ENCODE results near the gene ATP6V1F. TPM values are rescaled to one million over a fixed set of nuclear protein-coding genes. Genes with fewer than 3 reads are reported as not detected.

The ATP6V1F gene
- total RNA-seq, 2 experiments from 2014 or later, result 49.6 to 54.3 TPM

DNA sequence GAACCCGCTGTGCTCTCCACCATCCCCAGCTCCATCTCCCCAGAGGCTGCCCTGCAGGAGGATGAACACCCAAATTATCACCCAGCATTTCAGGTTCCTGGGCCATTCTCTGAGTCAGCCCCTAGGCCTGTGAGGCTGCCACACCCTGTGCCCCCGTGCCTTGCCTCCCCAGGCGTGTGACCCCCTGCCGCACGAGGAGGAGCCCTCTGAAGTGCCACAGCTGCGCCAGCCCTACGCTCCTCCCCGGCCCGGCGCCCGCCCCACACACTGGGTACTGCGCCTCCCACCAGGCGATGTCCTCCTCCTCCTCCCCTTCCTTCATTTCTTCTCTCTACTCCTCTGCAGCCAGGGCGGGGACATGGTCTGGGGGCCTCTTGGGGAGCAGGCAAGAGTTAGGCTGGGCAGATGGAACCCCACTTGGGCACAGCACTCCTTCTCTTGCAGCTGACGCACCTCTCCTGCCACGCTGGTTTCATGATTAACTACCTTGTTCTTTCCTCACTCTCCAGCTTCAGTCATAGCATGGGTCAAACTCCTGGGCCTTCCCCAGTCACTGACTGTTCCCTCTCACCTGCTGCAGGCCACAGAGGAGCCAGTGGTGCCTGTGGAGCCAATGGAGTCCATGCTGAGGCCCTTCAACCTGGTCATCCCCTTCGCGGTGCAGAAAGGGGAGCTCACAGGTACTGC lies 12.7 kb upstream of the ATP6V1F start:
- DNase-seq, result no peak
- Mint-ChIP-seq H3K4me1 (ENCODE audit: low read depth) (no peaks in the 10 kb centered on the region), H3K27ac (no peak overlapping the region), H3K36me3 (ENCODE audit: low read depth) (no peaks in the 10 kb centered on the region), H3K4me3 (no peak overlapping the region), H3K27me3 (no peaks in the 10 kb centered on the region), H3K9me3 (no peaks in the 10 kb centered on the region)
- ATAC-seq (ENCODE audit: poor library complexity), result no peak
- Histone ChIP-seq H3K4me3 (ENCODE audit: low read length) (no peak overlapping the region), H3K27me3 (ENCODE audit: control insufficient read depth in 1 of 2, insufficient read depth in 2 of 2, low read length in 2 of 2) (peaks cover 0 to 2% of the 10 kb centered on the region in 2 experiments), H3K4me1 (ENCODE audit: insufficient read depth, low read length) (no peaks in the 10 kb centered on the region), H3K9me3 (ENCODE audit: control insufficient read depth in 1 of 2, insufficient read depth in 1 of 2, low read length in 2 of 2) (no peaks in the 10 kb centered on the region), H3K36me3 (ENCODE audit: insufficient read depth, low read length) (no peaks in the 10 kb centered on the region), H3K27ac (ENCODE audit: low read depth in 1 of 2, low read length in 2 of 2) (no peak overlapping the region)
- TF ChIP-seq, protein P1, sequence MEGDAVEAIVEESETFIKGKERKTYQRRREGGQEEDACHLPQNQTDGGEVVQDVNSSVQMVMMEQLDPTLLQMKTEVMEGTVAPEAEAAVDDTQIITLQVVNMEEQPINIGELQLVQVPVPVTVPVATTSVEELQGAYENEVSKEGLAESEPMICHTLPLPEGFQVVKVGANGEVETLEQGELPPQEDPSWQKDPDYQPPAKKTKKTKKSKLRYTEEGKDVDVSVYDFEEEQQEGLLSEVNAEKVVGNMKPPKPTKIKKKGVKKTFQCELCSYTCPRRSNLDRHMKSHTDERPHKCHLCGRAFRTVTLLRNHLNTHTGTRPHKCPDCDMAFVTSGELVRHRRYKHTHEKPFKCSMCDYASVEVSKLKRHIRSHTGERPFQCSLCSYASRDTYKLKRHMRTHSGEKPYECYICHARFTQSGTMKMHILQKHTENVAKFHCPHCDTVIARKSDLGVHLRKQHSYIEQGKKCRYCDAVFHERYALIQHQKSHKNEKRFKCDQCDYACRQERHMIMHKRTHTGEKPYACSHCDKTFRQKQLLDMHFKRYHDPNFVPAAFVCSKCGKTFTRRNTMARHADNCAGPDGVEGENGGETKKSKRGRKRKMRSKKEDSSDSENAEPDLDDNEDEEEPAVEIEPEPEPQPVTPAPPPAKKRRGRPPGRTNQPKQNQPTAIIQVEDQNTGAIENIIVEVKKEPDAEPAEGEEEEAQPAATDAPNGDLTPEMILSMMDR (IDR thresholded peaks at IDR 0.05), result no peak
- CTCF ChIA-PET, result no interaction called here
- POLR2A ChIA-PET, result no interaction called here
- intact Hi-C loops (cut with DNase I, micrococcal nuclease), result no loop called here

DNA sequence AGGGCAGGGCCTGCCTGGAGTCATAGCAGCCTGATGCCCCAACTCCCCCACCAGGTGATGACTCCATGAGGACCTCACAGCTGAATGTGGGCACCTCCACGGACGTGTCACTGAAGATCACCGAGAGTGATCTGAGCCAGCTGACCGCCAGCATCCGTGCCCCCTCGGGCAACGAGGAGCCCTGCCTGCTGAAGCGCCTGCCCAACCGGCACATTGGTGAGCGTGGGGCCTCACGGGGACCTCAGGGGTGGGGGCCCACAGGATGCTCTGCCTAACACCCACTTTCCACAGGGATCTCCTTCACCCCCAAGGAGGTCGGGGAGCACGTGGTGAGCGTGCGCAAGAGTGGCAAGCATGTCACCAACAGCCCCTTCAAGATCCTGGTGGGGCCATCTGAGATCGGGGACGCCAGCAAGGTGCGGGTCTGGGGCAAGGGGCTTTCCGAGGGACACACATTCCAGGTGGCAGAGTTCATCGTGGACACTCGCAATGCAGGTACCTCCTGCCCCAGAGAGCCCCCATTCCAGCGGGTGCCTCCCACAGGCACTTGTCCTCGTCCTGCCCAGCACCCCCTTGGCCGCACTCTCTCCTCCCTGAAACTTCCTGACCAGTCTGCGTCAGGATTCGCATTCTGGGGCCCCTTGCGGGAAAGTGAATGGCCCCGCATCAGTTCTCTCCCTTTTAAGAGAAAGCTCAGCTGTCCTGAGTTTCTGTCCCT lies 10.0 kb upstream of the ATP6V1F start:
- H3K27ac Mint-ChIP-seq, result no peak overlapping the region
- no peak for DNase-seq

DNA sequence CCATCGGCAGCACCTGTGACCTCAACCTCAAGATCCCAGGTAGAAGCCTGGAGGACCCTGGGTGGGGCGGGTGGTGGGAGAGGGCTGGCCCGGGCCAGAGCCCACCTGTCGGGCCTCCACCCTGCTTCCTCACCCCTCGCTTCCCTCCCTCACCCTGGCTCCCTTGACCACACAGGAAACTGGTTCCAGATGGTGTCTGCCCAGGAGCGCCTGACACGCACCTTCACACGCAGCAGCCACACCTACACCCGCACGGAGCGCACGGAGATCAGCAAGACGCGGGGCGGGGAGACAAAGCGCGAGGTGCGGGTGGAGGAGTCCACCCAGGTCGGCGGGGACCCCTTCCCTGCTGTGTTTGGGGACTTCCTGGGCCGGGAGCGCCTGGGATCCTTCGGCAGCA lies 8.9 kb upstream of the ATP6V1F start:
- H3K4me1 ChIP-seq (ENCODE audit: insufficient read depth, low read length), result no peaks in the 10 kb centered on the region
- no peaks in the 10 kb centered on the region for H3K4me1 Mint-ChIP-seq (ENCODE audit: low read depth)
- peaks cover 0 to 2% of the 10 kb centered on the region in 2 experiments for H3K27me3 ChIP-seq (ENCODE audit: control insufficient read depth in 1 of 2, insufficient read depth in 2 of 2, low read length in 2 of 2)
- TF ChIP-seq, protein P1 (IDR thresholded peaks at IDR 0.05), result no peak
- ChIA-PET POLR2A (no interaction called here), CTCF (no interaction called here)
- H3K4me3 ChIP-seq (ENCODE audit: low read length), result no peak overlapping the region
- H3K4me3 Mint-ChIP-seq, result no peak overlapping the region
- no peaks in the 10 kb centered on the region for H3K27me3 Mint-ChIP-seq
- intact Hi-C loops (cut with DNase I, micrococcal nuclease), result no loop called here
- H3K9me3 ChIP-seq (ENCODE audit: control insufficient read depth in 1 of 2, insufficient read depth in 1 of 2, low read length in 2 of 2), result no peaks in the 10 kb centered on the region
- no peaks in the 10 kb centered on the region for H3K9me3 Mint-ChIP-seq
- H3K36me3 Mint-ChIP-seq (ENCODE audit: low read depth), result no peaks in the 10 kb centered on the region
- H3K36me3 ChIP-seq (ENCODE audit: insufficient read depth, low read length), result no peaks in the 10 kb centered on the region
- DNase-seq (no peak), ATAC-seq (ENCODE audit: poor library complexity) (no peak)
- H3K27ac Mint-ChIP-seq, result no peak overlapping the region
- no peak overlapping the region for H3K27ac ChIP-seq (ENCODE audit: low read depth in 1 of 2, low read length in 2 of 2)

More for the DNA sequence above, 10.0 kb upstream of the ATP6V1F start:
- Histone ChIP-seq H3K9me3 (ENCODE audit: control insufficient read depth in 1 of 2, insufficient read depth in 1 of 2, low read length in 2 of 2) (no peaks in the 10 kb centered on the region), H3K4me1 (ENCODE audit: insufficient read depth, low read length) (no peaks in the 10 kb centered on the region), H3K27me3 (ENCODE audit: control insufficient read depth in 1 of 2, insufficient read depth in 2 of 2, low read length in 2 of 2) (peaks cover 0 to 2% of the 10 kb centered on the region in 2 experiments), H3K36me3 (ENCODE audit: insufficient read depth, low read length) (no peaks in the 10 kb centered on the region), H3K4me3 (ENCODE audit: low read length) (no peak overlapping the region), H3K27ac (ENCODE audit: low read depth in 1 of 2, low read length in 2 of 2) (no peak overlapping the region)
- Mint-ChIP-seq H3K36me3 (ENCODE audit: low read depth) (no peaks in the 10 kb centered on the region), H3K27me3 (no peaks in the 10 kb centered on the region), H3K4me1 (ENCODE audit: low read depth) (no peaks in the 10 kb centered on the region), H3K9me3 (no peaks in the 10 kb centered on the region), H3K4me3 (no peak overlapping the region)
- CTCF ChIA-PET, result no interaction called here
- intact Hi-C loops (cut with DNase I, micrococcal nuclease), result no loop called here
- ATAC-seq (ENCODE audit: poor library complexity), result no peak
- TF ChIP-seq, protein P1 (IDR thresholded peaks at IDR 0.05), result no peak
- POLR2A ChIA-PET, result no interaction called here
